Neuron (in vitro differentiated cells): ENCODE measurements around the gene HTT.
"Not testable (repeated sequence)": the region's sequence is repeated elsewhere in the genome, so short reads cannot be mapped to it uniquely, and the experiment has no call there.

Experiments used
- H2AFZ ChIP-seq: one replicate; pipeline ENCODE4 v1.6.1; 2013; ENCODE audit warnings: low read depth, mild to moderate bottlenecking, inconsistent platforms, low read length, moderate library complexity
- H3K27me3 ChIP-seq: one replicate; pipeline ENCODE4 v1.6.1; 2013; ENCODE audit warnings: low read length; ENCODE audit not compliant: insufficient read depth
- H3K36me3 ChIP-seq: one replicate; pipeline ENCODE4 v1.6.1; 2013; ENCODE audit warnings: low read length; ENCODE audit not compliant: insufficient read depth
- H3K4me1 ChIP-seq: one replicate; pipeline ENCODE4 v1.6.1; 2013; ENCODE audit warnings: low read length; ENCODE audit not compliant: insufficient read depth
- H3K4me3 ChIP-seq: 2 replicates; pipeline ENCODE4 v1.5.1; 2013; ENCODE audit warnings: mild to moderate bottlenecking, low read length, moderate library complexity
- H3K9me3 ChIP-seq: one replicate; pipeline ENCODE4 v1.6.1; 2013; ENCODE audit warnings: low read length

Gene HTT

DNA sequence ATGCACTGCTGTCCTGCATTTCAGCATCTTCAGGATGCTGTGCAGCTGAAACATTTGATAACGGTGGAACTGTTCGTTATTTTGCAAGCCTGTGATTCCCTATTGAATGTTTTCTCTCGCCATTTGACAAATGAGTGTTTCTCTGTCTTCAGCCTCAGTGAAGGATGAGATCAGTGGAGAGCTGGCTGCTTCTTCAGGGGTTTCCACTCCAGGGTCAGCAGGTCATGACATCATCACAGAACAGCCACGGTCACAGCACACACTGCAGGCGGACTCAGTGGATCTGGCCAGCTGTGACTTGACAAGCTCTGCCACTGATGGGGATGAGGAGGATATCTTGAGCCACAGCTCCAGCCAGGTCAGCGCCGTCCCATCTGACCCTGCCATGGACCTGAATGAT lies 52.6 kb downstream of the HTT start:
- no peak overlapping the region for H2AFZ ChIP-seq
- H3K9me3 ChIP-seq: no peaks in the 10 kb centered on the region
- H3K27me3 ChIP-seq: no peaks in the 10 kb centered on the region
- H3K4me3 ChIP-seq: no peak overlapping the region
- H3K36me3 ChIP-seq: peaks cover 67% of the 10 kb centered on the region
- no peaks in the 10 kb centered on the region for H3K4me1 ChIP-seq

GRCh38 chr4:3128058-3128457 lies 53.6 kb downstream of the HTT start:
- Histone ChIP-seq H3K36me3 (peaks cover 74% of the 10 kb centered on the region), H3K4me3 (no peak overlapping the region), H3K27me3 (no peaks in the 10 kb centered on the region)

DNA sequence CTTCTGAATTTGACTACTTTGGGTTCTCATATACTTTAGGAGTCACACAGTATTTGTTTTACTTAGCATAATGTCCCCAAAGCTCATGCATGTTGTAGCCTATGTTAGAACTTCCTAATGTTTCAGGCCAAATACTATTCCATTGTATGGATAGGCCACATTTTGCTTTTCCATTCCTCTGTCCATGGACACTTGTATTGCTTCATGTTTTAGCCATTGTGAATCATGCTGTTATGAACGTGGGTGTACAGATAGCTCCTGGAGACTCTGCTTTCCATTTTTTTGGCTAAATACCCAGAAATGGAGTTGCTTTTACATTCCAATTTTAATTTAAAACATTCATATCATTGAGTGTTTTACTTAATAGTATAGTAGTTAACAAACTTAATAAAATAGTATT lies 54.5 kb downstream of the HTT start:
- H3K9me3 ChIP-seq: no peaks in the 10 kb centered on the region
- no peak overlapping the region for H2AFZ ChIP-seq
- H3K4me1 ChIP-seq: no peaks in the 10 kb centered on the region
- H3K4me3 ChIP-seq: no peak overlapping the region
- no peaks in the 10 kb centered on the region for H3K27me3 ChIP-seq
- peaks cover 83% of the 10 kb centered on the region for H3K36me3 ChIP-seq

More at GRCh38 chr4:3128058-3128457, 53.6 kb downstream of the HTT start:
- no peaks in the 10 kb centered on the region for H3K4me1 ChIP-seq
- no peak overlapping the region for H2AFZ ChIP-seq
- no peaks in the 10 kb centered on the region for H3K9me3 ChIP-seq

GRCh38 chr4:3130201-3130600 lies 55.7 kb downstream of the HTT start:
- Histone ChIP-seq H3K27me3 (no peaks in the 10 kb centered on the region), H3K36me3 (peaks cover 92% of the 10 kb centered on the region), H2AFZ (no peak overlapping the region), H3K4me1 (no peaks in the 10 kb centered on the region), H3K9me3 (no peaks in the 10 kb centered on the region), H3K4me3 (no peak overlapping the region)

DNA sequence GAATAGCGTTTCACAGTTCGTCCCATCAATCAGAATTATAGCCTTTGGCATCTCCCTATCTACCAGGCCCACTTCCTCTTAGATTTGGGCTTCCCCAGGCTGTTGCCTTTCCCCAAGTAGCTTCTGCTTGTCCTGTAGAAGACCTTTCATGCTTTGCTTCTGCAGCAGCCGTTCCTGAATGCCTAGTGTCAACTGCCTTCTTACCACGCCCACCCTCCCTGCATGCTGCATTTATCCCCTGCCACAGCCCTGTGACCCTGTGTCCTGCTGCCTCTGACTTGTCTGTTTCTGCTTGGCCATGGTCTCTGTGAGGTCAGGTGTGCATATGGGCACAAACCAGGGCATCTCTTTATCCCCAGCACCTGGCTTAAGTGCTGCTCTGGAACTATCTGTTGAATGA lies 56.3 kb downstream of the HTT start:
- no peaks in the 10 kb centered on the region for H3K9me3 ChIP-seq
- H3K36me3 ChIP-seq: peaks cover 93% of the 10 kb centered on the region

DNA sequence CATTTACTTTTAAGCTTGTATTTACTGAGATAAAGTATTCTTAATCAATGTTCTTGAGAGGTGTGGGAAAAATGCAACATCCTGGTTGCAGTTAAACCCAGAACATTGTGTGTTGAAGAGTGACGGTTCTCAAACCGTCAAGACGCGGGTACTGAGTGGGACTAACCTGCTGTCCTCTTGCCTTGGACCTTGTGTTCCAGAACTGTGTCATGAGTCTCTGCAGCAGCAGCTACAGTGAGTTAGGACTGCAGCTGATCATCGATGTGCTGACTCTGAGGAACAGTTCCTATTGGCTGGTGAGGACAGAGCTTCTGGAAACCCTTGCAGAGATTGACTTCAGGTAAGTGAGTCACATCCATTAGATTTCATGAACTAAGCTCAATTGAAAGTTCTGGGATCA lies 59.7 kb downstream of the HTT start:
- Histone ChIP-seq H3K4me3 (no peak overlapping the region), H3K4me1 (no peaks in the 10 kb centered on the region), H3K36me3 (peaks cover 87% of the 10 kb centered on the region), H3K27me3 (no peaks in the 10 kb centered on the region), H3K9me3 (no peaks in the 10 kb centered on the region), H2AFZ (no peak overlapping the region)

More for the DNA sequence above, 56.3 kb downstream of the HTT start:
- Histone ChIP-seq H3K4me3 (no peak overlapping the region), H3K27me3 (no peaks in the 10 kb centered on the region), H3K4me1 (no peaks in the 10 kb centered on the region), H2AFZ (no peak overlapping the region)

GRCh38 chr4:3135155-3136011 lies 60.9 kb downstream of the HTT start:
- H3K4me3 ChIP-seq: no peak overlapping the region

DNA sequence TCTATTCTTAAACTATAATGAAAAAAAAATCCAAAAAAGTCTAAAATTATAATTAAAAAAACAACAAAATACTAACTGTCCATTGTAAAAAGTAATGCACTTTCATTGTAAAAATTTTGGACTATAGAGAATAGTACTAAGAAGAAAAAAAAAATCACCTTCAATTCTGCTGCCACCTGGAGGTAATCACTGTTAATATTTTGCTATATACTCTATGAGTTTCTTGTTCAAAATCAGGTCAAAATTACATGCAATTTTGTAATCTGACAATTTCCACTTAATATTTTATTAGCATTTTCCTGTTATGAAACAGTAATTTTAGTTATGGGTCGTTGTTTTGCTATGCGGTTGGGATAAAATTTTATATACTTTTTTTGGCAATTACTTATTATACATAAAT lies 62.0 kb downstream of the HTT start:
- Histone ChIP-seq H3K4me3 (no peak overlapping the region), H2AFZ (no peak overlapping the region), H3K27me3 (no peaks in the 10 kb centered on the region), H3K4me1 (peaks cover under 1% of the 10 kb centered on the region), H3K36me3 (peaks cover 84% of the 10 kb centered on the region), H3K9me3 (no peaks in the 10 kb centered on the region)

More at GRCh38 chr4:3135155-3136011, 60.9 kb downstream of the HTT start:
- Histone ChIP-seq H3K36me3 (peaks cover 84% of the 10 kb centered on the region), H3K9me3 (no peaks in the 10 kb centered on the region), H3K4me1 (no peaks in the 10 kb centered on the region), H3K27me3 (no peaks in the 10 kb centered on the region), H2AFZ (no peak overlapping the region)

- H3K4me3 ChIP-seq: no peak overlapping the region
- H3K36me3 ChIP-seq: peaks cover 74% of the 10 kb centered on the region
- H2AFZ ChIP-seq: no peak overlapping the region
- no peaks in the 10 kb centered on the region for H3K9me3 ChIP-seq
- peaks cover 9% of the 10 kb centered on the region for H3K4me1 ChIP-seq
- no peaks in the 10 kb centered on the region for H3K27me3 ChIP-seq
Measured at GRCh38 chr4:3137908-3138307, 63.4 kb downstream of the HTT start.

- H3K36me3 ChIP-seq: peaks cover 69% of the 10 kb centered on the region
- H3K4me1 ChIP-seq: peaks cover 9% of the 10 kb centered on the region
- H3K9me3 ChIP-seq: peaks cover 3% of the 10 kb centered on the region
- H3K27me3 ChIP-seq: no peaks in the 10 kb centered on the region
- H3K4me3 ChIP-seq: no peak overlapping the region
- no peak overlapping the region for H2AFZ ChIP-seq
Measured at GRCh38 chr4:3145234-3145924, 70.9 kb downstream of the HTT start.

- Histone ChIP-seq H3K4me3 (no peak overlapping the region), H3K9me3 (peaks cover 3% of the 10 kb centered on the region), H3K4me1 (no peaks in the 10 kb centered on the region), H2AFZ (no peak overlapping the region), H3K27me3 (no peaks in the 10 kb centered on the region), H3K36me3 (peaks cover 80% of the 10 kb centered on the region)
Measured at GRCh38 chr4:3148926-3149325, 74.4 kb downstream of the HTT start.

DNA sequence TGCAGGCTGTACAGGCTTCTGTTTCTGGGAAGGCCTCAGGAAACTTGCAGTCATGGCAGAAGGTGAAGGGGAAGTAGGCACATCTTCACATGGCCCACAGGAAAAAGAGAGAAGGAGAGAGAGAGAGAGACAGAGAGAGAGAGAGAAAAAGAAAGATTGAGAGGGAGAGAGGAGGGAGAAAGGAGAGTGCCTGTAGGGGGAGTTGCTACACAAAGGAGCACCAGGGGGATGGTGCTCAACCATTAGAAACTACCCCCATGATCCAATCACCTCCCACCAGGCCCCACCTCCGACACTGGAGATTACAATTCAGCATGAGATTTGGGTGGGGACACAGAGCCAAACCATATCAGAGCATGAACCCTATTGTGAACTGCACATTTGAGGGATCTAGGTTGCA lies 76.8 kb downstream of the HTT start:
- peaks cover 76% of the 10 kb centered on the region for H3K36me3 ChIP-seq
- H3K9me3 ChIP-seq: not testable (repeated sequence)

GRCh38 chr4:3157366-3157765 lies 82.9 kb downstream of the HTT start:
- Histone ChIP-seq H2AFZ (no peak overlapping the region), H3K36me3 (peaks cover 70% of the 10 kb centered on the region), H3K27me3 (no peaks in the 10 kb centered on the region), H3K9me3 (peaks cover 7% of the 10 kb centered on the region), H3K4me3 (no peak overlapping the region), H3K4me1 (no peaks in the 10 kb centered on the region)

More for the DNA sequence above, 76.8 kb downstream of the HTT start:
- H3K4me3 ChIP-seq, H2AFZ ChIP-seq, H3K4me1 ChIP-seq, H3K27me3 ChIP-seq: not testable (repeated sequence)
